22Rv1 (cell line): ENCODE measurements around the gene VSTM4.
A peak's percentile ranks its signal among the peaks of the same experiment; 100 is the strongest.

ENCODE experiments used
- ZFX ChIP-seq: fragments of 450-650 bp; IDR thresholded peaks from 2 replicates; pipeline ENCODE4 v1.6.1; 2017; ENCODE audit warnings: antibody characterized with exemption, borderline replicate concordance
- TF ChIP-seq, protein P1 (sequence below): fragments of 450-650 bp; IDR thresholded peaks from 2 replicates; pipeline ENCODE4 v1.5.1; 2017; ENCODE audit warnings: mild to moderate bottlenecking

DNA sequence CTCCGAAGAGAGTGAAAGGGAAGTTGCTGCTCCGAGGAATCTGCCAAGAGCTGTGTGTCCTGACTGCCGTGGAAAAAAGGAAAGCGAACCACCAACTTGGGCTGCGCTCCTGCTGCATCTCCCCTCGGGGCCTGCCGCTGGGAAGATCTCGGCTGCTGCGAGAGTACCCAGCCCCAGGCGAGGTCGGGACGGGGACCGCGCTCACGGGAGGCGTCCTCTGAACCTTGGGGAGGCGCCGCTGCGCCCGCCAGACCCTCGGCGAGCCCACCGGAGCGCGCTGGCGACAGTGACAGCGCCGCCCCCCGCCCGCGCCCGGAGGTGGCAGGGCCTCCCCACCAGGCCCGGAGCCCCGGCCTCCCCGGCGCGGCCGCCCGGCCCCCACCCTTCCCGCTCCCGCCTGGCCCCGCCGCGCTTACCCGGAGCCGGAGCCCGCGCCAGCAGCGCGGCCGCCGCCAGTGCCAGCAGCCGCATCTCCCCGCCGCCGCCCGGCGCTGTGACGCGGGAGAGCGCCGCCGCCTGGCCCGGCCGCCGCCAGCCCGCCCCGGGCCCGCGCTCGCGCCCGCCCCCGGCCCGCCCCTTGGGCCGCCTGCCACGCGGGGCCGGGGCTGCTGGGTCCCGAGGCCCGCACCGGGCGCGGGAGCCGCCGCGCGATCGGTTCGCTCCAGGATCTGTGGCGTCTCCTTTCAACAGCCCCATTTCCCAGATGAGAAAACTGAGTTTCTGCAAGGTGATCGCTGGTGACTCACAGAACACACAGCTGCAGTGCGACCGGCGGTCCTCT, at the start of gene VSTM4:
- TF ChIP-seq, protein P1, sequence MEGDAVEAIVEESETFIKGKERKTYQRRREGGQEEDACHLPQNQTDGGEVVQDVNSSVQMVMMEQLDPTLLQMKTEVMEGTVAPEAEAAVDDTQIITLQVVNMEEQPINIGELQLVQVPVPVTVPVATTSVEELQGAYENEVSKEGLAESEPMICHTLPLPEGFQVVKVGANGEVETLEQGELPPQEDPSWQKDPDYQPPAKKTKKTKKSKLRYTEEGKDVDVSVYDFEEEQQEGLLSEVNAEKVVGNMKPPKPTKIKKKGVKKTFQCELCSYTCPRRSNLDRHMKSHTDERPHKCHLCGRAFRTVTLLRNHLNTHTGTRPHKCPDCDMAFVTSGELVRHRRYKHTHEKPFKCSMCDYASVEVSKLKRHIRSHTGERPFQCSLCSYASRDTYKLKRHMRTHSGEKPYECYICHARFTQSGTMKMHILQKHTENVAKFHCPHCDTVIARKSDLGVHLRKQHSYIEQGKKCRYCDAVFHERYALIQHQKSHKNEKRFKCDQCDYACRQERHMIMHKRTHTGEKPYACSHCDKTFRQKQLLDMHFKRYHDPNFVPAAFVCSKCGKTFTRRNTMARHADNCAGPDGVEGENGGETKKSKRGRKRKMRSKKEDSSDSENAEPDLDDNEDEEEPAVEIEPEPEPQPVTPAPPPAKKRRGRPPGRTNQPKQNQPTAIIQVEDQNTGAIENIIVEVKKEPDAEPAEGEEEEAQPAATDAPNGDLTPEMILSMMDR: peak; percentile 59
- TF ChIP-seq ZFX: no peak
